Muscle layer of colon (tissue), 2 donors: ENCODE data around the gene C19orf47.

Experiments
- H3K27ac ChIP-seq: one replicate; pipeline ENCODE4 v1.7.0; 2013; ENCODE audit warnings: low read depth, mild to moderate bottlenecking, low read length, moderate library complexity
- H3K27me3 ChIP-seq, 2 donors: one replicate each; pipeline ENCODE4 v1.7.0; 2013; ENCODE audit warnings: low read length in 2 of 2, mild to moderate bottlenecking in 2 of 2; ENCODE audit not compliant: insufficient read depth in 2 of 2, control insufficient read depth in 1 of 2
- H3K36me3 ChIP-seq: one replicate; pipeline ENCODE4 v1.7.0; 2013; ENCODE audit warnings: mild to moderate bottlenecking, low read length; ENCODE audit not compliant: insufficient read depth
- H3K4me1 ChIP-seq: one replicate; pipeline ENCODE4 v1.7.0; 2013; ENCODE audit warnings: mild to moderate bottlenecking, low read length; ENCODE audit not compliant: insufficient read depth
- H3K4me3 ChIP-seq, 2 donors: one replicate each; pipeline ENCODE4 v1.7.0; 2013; ENCODE audit warnings: low read length in 2 of 2, low read depth in 1 of 2, mild to moderate bottlenecking in 1 of 2, moderate library complexity in 1 of 2
- H3K9ac ChIP-seq: one replicate; pipeline ENCODE4 v1.7.0; 2013; ENCODE audit warnings: low read length
- H3K9me3 ChIP-seq: one replicate; pipeline ENCODE4 v1.7.0; 2013; ENCODE audit warnings: mild to moderate bottlenecking, low read length
- donor health status: abdominal sarcoma.
- donor health status: Adenocarcinoma of cecum.

The C19orf47 gene

GRCh38 chr19:40360020-40360707 lies 12.0 kb upstream of the C19orf47 start:
- Histone ChIP-seq H3K36me3 (no peaks in the 10 kb centered on the region), H3K9me3 (no peaks in the 10 kb centered on the region), H3K4me1 (no peaks in the 10 kb centered on the region), H3K27ac (no peak overlapping the region), H3K9ac (no peak overlapping the region), H3K27me3 (no peaks in the 10 kb centered on the region), H3K4me3 (no peak overlapping the region)

GRCh38 chr19:40358773-40359172 lies 10.6 kb upstream of the C19orf47 start:
- Histone ChIP-seq H3K9me3 (no peaks in the 10 kb centered on the region), H3K36me3 (no peaks in the 10 kb centered on the region), H3K27ac (no peak overlapping the region), H3K9ac (no peak overlapping the region), H3K27me3 (no peaks in the 10 kb centered on the region), H3K4me1 (no peaks in the 10 kb centered on the region), H3K4me3 (no peak overlapping the region)

DNA sequence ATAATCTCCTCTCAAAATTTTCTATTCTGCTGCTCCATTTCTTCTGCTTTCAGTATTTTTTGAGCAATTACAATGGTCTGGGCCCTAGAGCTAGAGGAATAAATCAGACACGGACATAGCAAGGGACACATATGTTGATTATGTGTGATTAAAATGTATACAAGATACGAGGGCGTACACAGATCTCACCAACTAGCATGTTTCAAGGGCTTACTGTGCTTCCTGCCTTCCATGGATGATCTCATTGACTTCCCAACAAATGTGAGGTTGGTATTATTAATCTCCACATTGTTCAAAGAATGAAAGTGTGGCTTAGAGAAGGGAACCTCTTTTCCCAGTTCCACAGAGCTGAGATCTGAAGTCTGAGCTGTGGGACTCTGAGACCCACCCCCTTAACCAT lies 9.4 kb upstream of the C19orf47 start:
- H3K9me3 ChIP-seq: no peaks in the 10 kb centered on the region
- no peak overlapping the region for H3K9ac ChIP-seq
- no peak overlapping the region for H3K4me3 ChIP-seq
- H3K27ac ChIP-seq: no peak overlapping the region
- H3K36me3 ChIP-seq: no peaks in the 10 kb centered on the region
- H3K27me3 ChIP-seq: no peaks in the 10 kb centered on the region
- no peaks in the 10 kb centered on the region for H3K4me1 ChIP-seq

GRCh38 chr19:40356681-40357595 lies 8.7 kb upstream of the C19orf47 start:
- H3K27ac ChIP-seq: no peak overlapping the region

DNA sequence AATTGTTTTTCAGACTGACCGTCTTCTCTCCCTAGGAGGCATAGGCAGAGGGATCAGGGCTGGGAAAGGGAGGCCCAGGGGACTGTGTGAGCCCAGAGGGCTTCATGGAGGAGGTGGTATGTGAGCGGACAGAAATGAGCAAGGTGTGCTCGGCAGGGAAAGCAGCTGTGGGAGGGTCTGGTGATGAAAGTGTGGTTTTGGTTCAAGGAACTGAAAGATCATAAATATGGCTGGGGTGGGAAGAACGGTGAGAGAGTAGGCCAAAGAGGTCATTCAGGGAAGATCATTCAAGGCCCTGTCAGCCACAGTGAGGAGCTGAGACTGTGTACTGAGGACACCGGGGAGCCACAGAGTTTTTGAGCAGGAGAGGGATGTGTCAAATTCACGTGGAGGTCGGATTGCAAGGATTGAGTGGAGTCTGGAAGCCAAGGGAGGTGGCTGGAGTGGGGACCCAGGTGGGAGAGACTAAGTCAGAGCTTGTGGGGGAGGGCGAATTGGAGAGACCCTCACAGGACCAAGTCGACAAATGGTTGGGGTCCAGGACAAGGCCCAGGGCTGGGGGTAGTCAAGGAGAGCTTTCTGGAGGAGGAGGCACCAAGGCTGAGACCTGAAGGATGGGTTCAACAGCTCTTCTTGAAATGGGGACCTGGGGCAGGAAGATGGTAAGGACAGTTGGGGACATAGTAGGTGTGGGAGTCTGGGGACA lies 7.9 kb upstream of the C19orf47 start:
- H3K4me1 ChIP-seq: no peaks in the 10 kb centered on the region
- no peaks in the 10 kb centered on the region for H3K36me3 ChIP-seq
- H3K9ac ChIP-seq: no peak overlapping the region
- H3K9me3 ChIP-seq: no peaks in the 10 kb centered on the region
- H3K27ac ChIP-seq: no peak overlapping the region
- no peak overlapping the region for H3K4me3 ChIP-seq
- H3K27me3 ChIP-seq: no peaks in the 10 kb centered on the region

More at GRCh38 chr19:40356681-40357595, 8.7 kb upstream of the C19orf47 start:
- no peaks in the 10 kb centered on the region for H3K27me3 ChIP-seq
- no peaks in the 10 kb centered on the region for H3K36me3 ChIP-seq
- H3K9ac ChIP-seq: no peak overlapping the region
- H3K4me1 ChIP-seq: no peaks in the 10 kb centered on the region
- H3K4me3 ChIP-seq: no peak overlapping the region
- H3K9me3 ChIP-seq: no peaks in the 10 kb centered on the region

GRCh38 chr19:40348961-40349507 lies 837 bp upstream of the C19orf47 start:
- H3K27me3 ChIP-seq: no peaks in the 10 kb centered on the region
- H3K27ac ChIP-seq: peak overlapping the region; percentile 65
- H3K9ac ChIP-seq: peak overlapping the region; percentile 40
- no peaks in the 10 kb centered on the region for H3K9me3 ChIP-seq
- H3K4me3 ChIP-seq: peak overlapping the region; percentile 15 to 71
- peaks cover 18% of the 10 kb centered on the region for H3K4me1 ChIP-seq
- H3K36me3 ChIP-seq: no peaks in the 10 kb centered on the region

DNA sequence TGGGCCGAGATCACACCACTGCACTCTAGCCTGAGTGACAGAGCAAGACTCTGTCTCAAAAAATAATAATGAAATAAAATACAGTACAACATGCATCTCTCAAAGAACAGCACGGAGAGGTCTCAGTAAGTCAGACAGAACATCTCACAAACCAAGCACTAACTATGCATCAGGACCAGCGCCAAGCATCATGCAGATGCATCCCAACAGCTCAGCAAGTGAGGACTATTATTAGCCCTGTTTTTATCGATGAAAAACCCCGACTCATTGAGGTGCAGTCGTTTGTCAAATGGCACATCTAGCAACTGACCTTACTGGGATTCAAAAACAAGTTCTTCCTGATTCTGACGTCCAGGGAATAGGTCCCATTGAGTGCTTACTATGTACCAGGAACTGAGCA lies 3.8 kb downstream of the C19orf47 start:
- no peak overlapping the region for H3K4me3 ChIP-seq
- no peaks in the 10 kb centered on the region for H3K36me3 ChIP-seq
- H3K27me3 ChIP-seq: no peaks in the 10 kb centered on the region
- peaks cover 29% of the 10 kb centered on the region for H3K4me1 ChIP-seq
- H3K9me3 ChIP-seq: no peaks in the 10 kb centered on the region
- H3K9ac ChIP-seq: no peak overlapping the region
- no peak overlapping the region for H3K27ac ChIP-seq

DNA sequence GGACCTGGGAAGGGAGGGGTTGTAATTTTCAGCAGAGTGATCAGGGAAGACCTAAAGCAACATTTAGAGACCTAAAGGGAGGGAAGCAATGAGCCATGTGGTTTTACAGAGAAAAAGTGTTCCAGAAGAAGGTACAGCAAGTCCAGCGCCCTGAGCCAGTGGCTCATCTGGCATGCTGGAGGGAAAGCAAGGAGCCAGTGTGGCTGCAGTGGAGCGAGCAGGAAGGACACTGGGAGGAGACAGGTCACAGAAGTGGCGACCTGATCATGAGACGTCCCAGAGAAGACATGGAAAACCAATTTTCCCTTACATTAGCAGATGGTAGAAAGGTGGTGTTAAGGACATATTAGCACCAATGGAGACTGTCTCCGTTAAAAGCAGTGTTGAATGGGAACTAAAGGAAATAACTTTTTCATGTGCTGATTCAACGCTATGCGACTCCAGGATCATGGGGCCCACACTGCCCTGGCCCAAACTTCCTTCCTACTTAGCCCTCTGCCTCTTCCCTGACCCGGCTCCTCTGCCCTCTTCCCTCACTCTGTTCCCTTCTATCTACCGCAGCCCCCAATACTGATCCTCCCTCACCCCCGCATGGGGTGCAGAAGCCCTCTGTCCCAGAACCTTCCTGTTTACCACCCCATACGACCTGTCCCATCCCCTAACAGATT lies 5.4 kb downstream of the C19orf47 start:
- Histone ChIP-seq H3K27ac (no peak overlapping the region), H3K36me3 (no peaks in the 10 kb centered on the region), H3K4me1 (peaks cover 22% of the 10 kb centered on the region), H3K4me3 (no peak overlapping the region), H3K9ac (no peak overlapping the region), H3K27me3 (no peaks in the 10 kb centered on the region), H3K9me3 (no peaks in the 10 kb centered on the region)

DNA sequence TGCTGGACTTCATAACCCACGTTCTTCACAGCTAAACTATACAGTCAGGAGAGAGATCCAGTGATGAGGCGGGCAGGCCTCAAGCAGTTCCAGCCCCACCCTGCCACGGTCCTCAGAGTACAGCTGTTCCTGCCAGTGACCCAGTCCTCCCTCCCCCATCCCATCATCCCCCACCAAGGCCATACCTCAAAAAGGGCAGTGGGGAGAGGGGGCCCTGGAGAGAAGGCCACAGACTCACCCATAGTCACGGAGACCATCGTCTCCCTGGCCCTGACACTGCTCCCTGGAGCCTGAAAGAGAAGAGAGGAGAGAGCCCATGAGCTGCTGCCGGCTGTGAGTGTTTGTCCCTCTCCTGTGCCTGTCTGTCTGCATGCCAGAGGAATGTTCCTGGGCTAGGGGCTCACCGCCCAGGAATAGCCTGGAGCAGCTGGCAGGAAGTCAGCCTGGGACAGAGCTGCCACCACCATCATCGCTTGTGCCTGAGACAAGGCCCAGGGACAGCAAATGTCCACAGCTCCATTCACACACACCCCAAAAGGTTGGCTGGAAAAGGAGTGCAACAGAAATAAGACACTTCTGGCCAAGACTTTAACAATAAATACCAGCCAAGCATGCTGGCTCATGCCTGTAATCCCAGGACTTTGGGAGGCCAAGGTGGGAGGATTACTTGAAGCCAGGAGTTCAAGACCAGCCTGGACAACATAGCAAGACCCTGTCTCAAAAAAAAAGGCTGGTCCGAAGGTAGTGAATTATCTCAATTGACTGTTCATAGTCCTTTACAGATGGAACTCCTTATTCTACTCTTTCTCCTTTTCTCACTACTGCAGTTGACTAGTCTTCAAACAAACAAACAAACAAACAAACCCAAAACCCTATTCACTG lies 6.4 kb downstream of the C19orf47 start:
- Histone ChIP-seq H3K9me3 (no peaks in the 10 kb centered on the region), H3K27me3 (no peaks in the 10 kb centered on the region), H3K4me1 (peaks cover 13% of the 10 kb centered on the region), H3K27ac (no peak overlapping the region), H3K36me3 (no peaks in the 10 kb centered on the region), H3K9ac (no peak overlapping the region), H3K4me3 (no peak overlapping the region)

GRCh38 chr19:40339018-40339728 lies 9.0 kb downstream of the C19orf47 start:
- no peak overlapping the region for H3K9ac ChIP-seq

More at GRCh38 chr19:40339018-40339728, 9.0 kb downstream of the C19orf47 start:
- no peak overlapping the region for H3K4me3 ChIP-seq
- no peaks in the 10 kb centered on the region for H3K27me3 ChIP-seq
- H3K36me3 ChIP-seq: peaks cover 11% of the 10 kb centered on the region
- no peaks in the 10 kb centered on the region for H3K9me3 ChIP-seq
- H3K27ac ChIP-seq: no peak overlapping the region
- peaks cover 11% of the 10 kb centered on the region for H3K4me1 ChIP-seq
